ENCODE results near the gene ADIPOR1.
"Not testable (repeated sequence)": the region's sequence is repeated elsewhere in the genome, so short reads cannot be mapped to it uniquely, and the experiment has no call there.

ADIPOR1 gene

GRCh38 chr1:202941372-202941771 lies 16.7 kb downstream of the ADIPOR1 start:
- peaks cover 53% of the 10 kb centered on the region for H3K36me3 ChIP-seq (ENCODE audit: control insufficient read depth, insufficient read depth, low read length)
- no peaks in the 10 kb centered on the region for H3K9me3 ChIP-seq (ENCODE audit: control insufficient read depth, low read length)
- no peak for DNase-seq
- H3K4me1 ChIP-seq (ENCODE audit: control insufficient read depth, insufficient read depth, low read length, poor library complexity, severe bottlenecking) = no peaks in the 10 kb centered on the region
- no peak overlapping the region for H3K27ac ChIP-seq (ENCODE audit: insufficient read depth, low read length, poor library complexity, severe bottlenecking)
- no peak overlapping the region for H3K4me3 ChIP-seq (ENCODE audit: insufficient read depth, low read depth, low read length, poor library complexity, severe bottlenecking)
- H3K27me3 ChIP-seq (replicated peaks; ENCODE audit: control insufficient read depth, insufficient read depth, low read length, poor library complexity, severe bottlenecking) = no peaks in the 10 kb centered on the region

GRCh38 chr1:202940561-202940960 lies 17.6 kb downstream of the ADIPOR1 start:
- no peak for DNase-seq
- Histone ChIP-seq H3K4me1 (ENCODE audit: control insufficient read depth, insufficient read depth, low read length, poor library complexity, severe bottlenecking) (no peaks in the 10 kb centered on the region), H3K27ac (ENCODE audit: insufficient read depth, low read length, poor library complexity, severe bottlenecking) (no peak overlapping the region), H3K36me3 (ENCODE audit: control insufficient read depth, insufficient read depth, low read length) (peaks cover 44% of the 10 kb centered on the region), H3K4me3 (ENCODE audit: insufficient read depth, low read depth, low read length, poor library complexity, severe bottlenecking) (no peak overlapping the region), H3K27me3 (replicated peaks; ENCODE audit: control insufficient read depth, insufficient read depth, low read length, poor library complexity, severe bottlenecking) (no peaks in the 10 kb centered on the region), H3K9me3 (ENCODE audit: control insufficient read depth, low read length) (no peaks in the 10 kb centered on the region)

GRCh38 chr1:202938287-202938925 lies 19.7 kb downstream of the ADIPOR1 start:
- no peak overlapping the region for H3K4me3 ChIP-seq (ENCODE audit: insufficient read depth, low read depth, low read length, poor library complexity, severe bottlenecking)
- H3K4me1 ChIP-seq (ENCODE audit: control insufficient read depth, insufficient read depth, low read length, poor library complexity, severe bottlenecking) = no peaks in the 10 kb centered on the region
- no peak for DNase-seq
- no peaks in the 10 kb centered on the region for H3K9me3 ChIP-seq (ENCODE audit: control insufficient read depth, low read length)
- peaks cover 23% of the 10 kb centered on the region for H3K36me3 ChIP-seq (ENCODE audit: control insufficient read depth, insufficient read depth, low read length)
- H3K27me3 ChIP-seq (replicated peaks; ENCODE audit: control insufficient read depth, insufficient read depth, low read length, poor library complexity, severe bottlenecking) = no peaks in the 10 kb centered on the region
- H3K27ac ChIP-seq (ENCODE audit: insufficient read depth, low read length, poor library complexity, severe bottlenecking) = no peak overlapping the region

GRCh38 chr1:202936409-202936808 lies 21.7 kb downstream of the ADIPOR1 start:
- not testable (repeated sequence) for H3K27me3 ChIP-seq (replicated peaks; ENCODE audit: control insufficient read depth, insufficient read depth, low read length, poor library complexity, severe bottlenecking); DNase-seq; H3K9me3 ChIP-seq (ENCODE audit: control insufficient read depth, low read length); H3K36me3 ChIP-seq (ENCODE audit: control insufficient read depth, insufficient read depth, low read length); H3K4me3 ChIP-seq (ENCODE audit: insufficient read depth, low read depth, low read length, poor library complexity, severe bottlenecking); H3K4me1 ChIP-seq (ENCODE audit: control insufficient read depth, insufficient read depth, low read length, poor library complexity, severe bottlenecking); H3K27ac ChIP-seq (ENCODE audit: insufficient read depth, low read length, poor library complexity, severe bottlenecking)

- Histone ChIP-seq H3K36me3 (ENCODE audit: control insufficient read depth, insufficient read depth, low read length) (peaks cover under 1% of the 10 kb centered on the region), H3K4me1 (ENCODE audit: control insufficient read depth, insufficient read depth, low read length, poor library complexity, severe bottlenecking) (no peaks in the 10 kb centered on the region), H3K27ac (ENCODE audit: insufficient read depth, low read length, poor library complexity, severe bottlenecking) (no peak overlapping the region), H3K27me3 (replicated peaks; ENCODE audit: control insufficient read depth, insufficient read depth, low read length, poor library complexity, severe bottlenecking) (no peaks in the 10 kb centered on the region), H3K4me3 (ENCODE audit: insufficient read depth, low read depth, low read length, poor library complexity, severe bottlenecking) (no peak overlapping the region), H3K9me3 (ENCODE audit: control insufficient read depth, low read length) (no peaks in the 10 kb centered on the region)
- no peak for DNase-seq
Measured at GRCh38 chr1:202935844-202936243, 22.3 kb downstream of the ADIPOR1 start.

- Histone ChIP-seq H3K27me3 (replicated peaks; ENCODE audit: control insufficient read depth, insufficient read depth, low read length, poor library complexity, severe bottlenecking) (no peaks in the 10 kb centered on the region), H3K9me3 (ENCODE audit: control insufficient read depth, low read length) (no peaks in the 10 kb centered on the region), H3K36me3 (ENCODE audit: control insufficient read depth, insufficient read depth, low read length) (no peaks in the 10 kb centered on the region), H3K4me3 (ENCODE audit: insufficient read depth, low read depth, low read length, poor library complexity, severe bottlenecking) (no peak overlapping the region), H3K4me1 (ENCODE audit: control insufficient read depth, insufficient read depth, low read length, poor library complexity, severe bottlenecking) (no peaks in the 10 kb centered on the region), H3K27ac (ENCODE audit: insufficient read depth, low read length, poor library complexity, severe bottlenecking) (no peak overlapping the region)
- no peak for DNase-seq
Measured at GRCh38 chr1:202934755-202935154, 23.4 kb downstream of the ADIPOR1 start.

GRCh38 chr1:202932476-202932875 lies 25.6 kb downstream of the ADIPOR1 start:
- Histone ChIP-seq H3K4me1 (ENCODE audit: control insufficient read depth, insufficient read depth, low read length, poor library complexity, severe bottlenecking) (no peaks in the 10 kb centered on the region), H3K27ac (ENCODE audit: insufficient read depth, low read length, poor library complexity, severe bottlenecking) (no peak overlapping the region), H3K36me3 (ENCODE audit: control insufficient read depth, insufficient read depth, low read length) (no peaks in the 10 kb centered on the region), H3K9me3 (ENCODE audit: control insufficient read depth, low read length) (no peaks in the 10 kb centered on the region), H3K27me3 (replicated peaks; ENCODE audit: control insufficient read depth, insufficient read depth, low read length, poor library complexity, severe bottlenecking) (no peaks in the 10 kb centered on the region), H3K4me3 (ENCODE audit: insufficient read depth, low read depth, low read length, poor library complexity, severe bottlenecking) (no peak overlapping the region)
- no peak for DNase-seq

- Histone ChIP-seq H3K36me3 (ENCODE audit: control insufficient read depth, insufficient read depth, low read length) (peaks cover 8% of the 10 kb centered on the region), H3K27ac (ENCODE audit: insufficient read depth, low read length, poor library complexity, severe bottlenecking) (peak within 1 kb of the TSS; percentile 79), H3K4me3 (ENCODE audit: insufficient read depth, low read depth, low read length, poor library complexity, severe bottlenecking) (peak within 1 kb of the TSS; percentile 76), H3K27me3 (replicated peaks; ENCODE audit: control insufficient read depth, insufficient read depth, low read length, poor library complexity, severe bottlenecking) (no peaks in the 10 kb centered on the region), H3K9me3 (ENCODE audit: control insufficient read depth, low read length) (no peaks in the 10 kb centered on the region), H3K4me1 (ENCODE audit: control insufficient read depth, insufficient read depth, low read length, poor library complexity, severe bottlenecking) (peaks cover 7% of the 10 kb centered on the region)
- DNase-seq = peak; percentile 89 to 94 (median 90)
Measured at GRCh38 chr1:202926581-202927491, 31.3 kb downstream of the ADIPOR1 start, which contains the start of gene KLHL12. TSS of gene KLHL12 (minus strand) at chr1:202927234. CDS start at chr1:202925162, 2,072 bp downstream.

GRCh38 chr1:202923533-202923932 lies 34.6 kb downstream of the ADIPOR1 start:
- Histone ChIP-seq H3K4me3 (ENCODE audit: insufficient read depth, low read depth, low read length, poor library complexity, severe bottlenecking) (no peak overlapping the region), H3K9me3 (ENCODE audit: control insufficient read depth, low read length) (no peaks in the 10 kb centered on the region), H3K27me3 (replicated peaks; ENCODE audit: control insufficient read depth, insufficient read depth, low read length, poor library complexity, severe bottlenecking) (no peaks in the 10 kb centered on the region), H3K36me3 (ENCODE audit: control insufficient read depth, insufficient read depth, low read length) (peaks cover 19% of the 10 kb centered on the region), H3K27ac (ENCODE audit: insufficient read depth, low read length, poor library complexity, severe bottlenecking) (no peak overlapping the region), H3K4me1 (ENCODE audit: control insufficient read depth, insufficient read depth, low read length, poor library complexity, severe bottlenecking) (peaks cover 7% of the 10 kb centered on the region)
- no peak for DNase-seq

GRCh38 chr1:202919615-202920014 lies 38.5 kb downstream of the ADIPOR1 start:
- peaks cover 52% of the 10 kb centered on the region for H3K36me3 ChIP-seq (ENCODE audit: control insufficient read depth, insufficient read depth, low read length)
- DNase-seq = no peak
- H3K27me3 ChIP-seq (replicated peaks; ENCODE audit: control insufficient read depth, insufficient read depth, low read length, poor library complexity, severe bottlenecking) = no peaks in the 10 kb centered on the region
- H3K4me1 ChIP-seq (ENCODE audit: control insufficient read depth, insufficient read depth, low read length, poor library complexity, severe bottlenecking) = no peaks in the 10 kb centered on the region
- H3K27ac ChIP-seq (ENCODE audit: insufficient read depth, low read length, poor library complexity, severe bottlenecking) = no peak overlapping the region
- no peaks in the 10 kb centered on the region for H3K9me3 ChIP-seq (ENCODE audit: control insufficient read depth, low read length)
- H3K4me3 ChIP-seq (ENCODE audit: insufficient read depth, low read depth, low read length, poor library complexity, severe bottlenecking) = no peak overlapping the region
